CD4-positive, alpha-beta memory T cell (primary cell): ENCODE results near the gene PINLYP. TPM values are rescaled to one million over a fixed set of nuclear protein-coding genes. Genes with fewer than 3 reads are reported as not detected.

Experiments used
- CTCF ChIA-PET: fragments of 350-600 bp; sonication (Branson Sonifier 250); formaldehyde crosslinking; loops from one replicate; lab custom pipeline; 2021; ENCODE audit warnings: inconsistent platforms; ENCODE audit not compliant: partially characterized antibody; lab: Charles Lee
- POLR2A ChIA-PET: fragments of 350-600 bp; sonication (Branson Sonifier 250); formaldehyde crosslinking; loops from one replicate; lab custom pipeline; 2021; ENCODE audit not compliant: partially characterized antibody; lab: Charles Lee
- DNase-seq, 5 donors: peaks; one replicate each; pipeline versions ENCODE4 v3.0.0 to v3.0.0-alpha.2; 2020 to 2022; ENCODE audit warnings: mixed read lengths in 1 of 5
- H3K27ac ChIP-seq: one replicate; pipeline ENCODE4 v1.7.0; 2013; ENCODE audit warnings: low read depth, low read length
- H3K27me3 ChIP-seq: 2 replicates; pipeline ENCODE4 v1.7.0; 2013; ENCODE audit warnings: mild to moderate bottlenecking, low read length, moderate library complexity; ENCODE audit not compliant: insufficient read depth
- H3K36me3 ChIP-seq: 2 replicates; pipeline ENCODE4 v1.7.0; 2013; ENCODE audit warnings: mild to moderate bottlenecking, low read length, moderate library complexity; ENCODE audit not compliant: insufficient read depth
- H3K4me1 ChIP-seq: 2 replicates; pipeline ENCODE4 v1.7.0; 2013; ENCODE audit warnings: mild to moderate bottlenecking, low read length, moderate library complexity; ENCODE audit not compliant: insufficient read depth
- H3K4me3 ChIP-seq, 2 donors: one replicate each; pipeline ENCODE4 v1.7.0; 2013; ENCODE audit warnings: low read length in 2 of 2, mild to moderate bottlenecking in 1 of 2
- H3K9me3 ChIP-seq, 2 donors: one replicate each; pipeline ENCODE4 v1.7.0; 2013; ENCODE audit warnings: low read length in 2 of 2, control low read depth in 1 of 2; ENCODE audit not compliant: control insufficient read depth in 1 of 2
- H3K27ac Mint-ChIP-seq, 7 donors: one replicate each; pipeline ENCODE4 v1.8.0; 2020 to 2021; ENCODE audit warnings: mixed read lengths in 7 of 7, mild to moderate bottlenecking in 6 of 7, inconsistent platforms in 3 of 7, moderate library complexity in 3 of 7
- H3K27me3 Mint-ChIP-seq, 2 donors: one replicate each; pipeline ENCODE4 v1.8.0; 2020 to 2021; ENCODE audit warnings: mixed read lengths in 2 of 2
- H3K36me3 Mint-ChIP-seq, 2 donors: one replicate each; pipeline ENCODE4 v1.8.0; 2020 to 2021; ENCODE audit warnings: mixed read lengths in 2 of 2, inconsistent platforms in 1 of 2, mild to moderate bottlenecking in 1 of 2
- H3K4me1 Mint-ChIP-seq, 4 donors: one replicate each; pipeline ENCODE4 v1.8.0; 2020 to 2021; ENCODE audit warnings: mixed read lengths in 4 of 4, mild to moderate bottlenecking in 1 of 4
- H3K4me3 Mint-ChIP-seq, 8 donors: one replicate each; pipeline ENCODE4 v1.8.0; 2020 to 2021; ENCODE audit warnings: mixed read lengths in 8 of 8, mild to moderate bottlenecking in 7 of 8, moderate library complexity in 6 of 8, inconsistent platforms in 3 of 8
- H3K9me3 Mint-ChIP-seq, 8 donors: one replicate each; pipeline ENCODE4 v1.8.0; 2020 to 2021; ENCODE audit warnings: mixed read lengths in 8 of 8, mild to moderate bottlenecking in 5 of 8, inconsistent platforms in 3 of 8, moderate library complexity in 1 of 8
- intact Hi-C: fragments of 100-400 bp; cut with micrococcal nuclease; formaldehyde crosslinking; loops from one replicate; pipeline ENCODE4 v1.15.1; 2023
- polyA plus RNA-seq, 2 donors: library from polyadenylated mRNA; unstranded; fragments of 300-500 nt; fragmentation: Illumina TruSeq; gene quantifications; one replicate each; pipeline ENCODE4 v1.2.3, GENCODE V29; 2021
- total RNA-seq, 2 experiments: library from RNA; stranded (reverse); gene quantifications; one replicate each; pipeline ENCODE4 v1.2.3, GENCODE V29; 2021

PINLYP gene
- total and polyA plus RNA-seq, 4 experiments from 2014 or later = 0.33 to 1.3 (median 0.84) TPM; not detected in 1

GRCh38 chr19:43607238-43608205 is 31.9 kb downstream of the PINLYP start:
- Histone ChIP-seq H3K27me3 (no peaks in the 10 kb centered on the region), H3K27ac (no peak overlapping the region), H3K36me3 (peaks cover under 1% of the 10 kb centered on the region), H3K9me3 (no peaks in the 10 kb centered on the region), H3K4me3 (no peak overlapping the region), H3K4me1 (no peaks in the 10 kb centered on the region)
- ChIA-PET POLR2A (no interaction called here), CTCF (interaction anchor here (1.0 to 1.5 kb wide), 2 partner anchors 10 to 12 kb away, joined by 3 to 4 read pairs; partner anchors contain the start of gene IRGQ)
- peak overlapping the region in 4 of 7 donors; percentile 23 to 84 (median 53) for H3K27ac Mint-ChIP-seq
- peaks cover 4 to 15% (median 6%) of the 10 kb centered on the region in 4 donors for H3K4me1 Mint-ChIP-seq
- H3K9me3 Mint-ChIP-seq = no peaks in the 10 kb centered on the region
- H3K27me3 Mint-ChIP-seq = no peaks in the 10 kb centered on the region
- no peak overlapping the region for H3K4me3 Mint-ChIP-seq
- no peak for DNase-seq
- intact Hi-C loops = no loop called here
- H3K36me3 Mint-ChIP-seq = peaks cover 14 to 34% of the 10 kb centered on the region in 2 donors

GRCh38 chr19:43609872-43610271 is 34.3 kb downstream of the PINLYP start:
- peaks cover 4 to 18% (median 13%) of the 10 kb centered on the region in 4 donors for H3K4me1 Mint-ChIP-seq
- Histone ChIP-seq H3K27ac (no peak overlapping the region), H3K27me3 (no peaks in the 10 kb centered on the region), H3K4me3 (no peak overlapping the region), H3K9me3 (no peaks in the 10 kb centered on the region), H3K4me1 (no peaks in the 10 kb centered on the region), H3K36me3 (peaks cover 11% of the 10 kb centered on the region)
- H3K27ac Mint-ChIP-seq = peak overlapping the region in 4 of 7 donors; percentile 41 to 59 (median 54)
- H3K9me3 Mint-ChIP-seq = no peaks in the 10 kb centered on the region
- CTCF ChIA-PET = no interaction called here
- H3K4me3 Mint-ChIP-seq = no peak overlapping the region
- intact Hi-C loops = no loop called here
- peaks cover 29 to 46% of the 10 kb centered on the region in 2 donors for H3K36me3 Mint-ChIP-seq
- no peaks in the 10 kb centered on the region for H3K27me3 Mint-ChIP-seq
- DNase-seq = no peak
- POLR2A ChIA-PET = no interaction called here

- Mint-ChIP-seq H3K36me3 (peaks cover 29 to 42% of the 10 kb centered on the region in 2 donors), H3K27ac (peak overlapping the region in 3 of 7 donors; percentile 11 to 69 (median 56)), H3K4me3 (no peak overlapping the region), H3K27me3 (no peaks in the 10 kb centered on the region), H3K4me1 (peaks cover 4 to 18% (median 14%) of the 10 kb centered on the region in 4 donors), H3K9me3 (no peaks in the 10 kb centered on the region)
- intact Hi-C loops = no loop called here
- no peaks in the 10 kb centered on the region for H3K4me1 ChIP-seq
- ChIA-PET POLR2A (no interaction called here), CTCF (no interaction called here)
- H3K9me3 ChIP-seq = no peaks in the 10 kb centered on the region
- H3K4me3 ChIP-seq = no peak overlapping the region
- H3K27me3 ChIP-seq = no peaks in the 10 kb centered on the region
- H3K27ac ChIP-seq = no peak overlapping the region
- H3K36me3 ChIP-seq = peaks cover 11% of the 10 kb centered on the region
- DNase-seq = no peak
Measured at GRCh38 chr19:43610493-43610892, 34.9 kb downstream of the PINLYP start.

GRCh38 chr19:43611788-43612187 is 36.2 kb downstream of the PINLYP start, which contains the start of gene SRRM5:
TSS of gene SRRM5 (plus strand) at chr19:43612088. CDS start at chr19:43612122, 34 bp downstream.
- Histone ChIP-seq H3K27me3 (no peaks in the 10 kb centered on the region), H3K4me1 (peaks cover under 1% of the 10 kb centered on the region), H3K27ac (no peak within 1 kb of the TSS), H3K9me3 (no peaks in the 10 kb centered on the region), H3K36me3 (peaks cover 11% of the 10 kb centered on the region), H3K4me3 (no peak within 1 kb of the TSS)
- Mint-ChIP-seq H3K4me3 (no peak within 1 kb of the TSS), H3K27ac (peak within 1 kb of the TSS in 4 of 7 donors; percentile 5 to 81 (median 60)), H3K4me1 (peaks cover 7 to 22% (median 18%) of the 10 kb centered on the region in 4 donors), H3K9me3 (no peaks in the 10 kb centered on the region), H3K27me3 (no peaks in the 10 kb centered on the region), H3K36me3 (peaks cover 28 to 40% of the 10 kb centered on the region in 2 donors)
- no peak for DNase-seq
- ChIA-PET CTCF (no interaction called here), POLR2A (no interaction called here)
- intact Hi-C loops = no loop called here

- Mint-ChIP-seq H3K9me3 (no peaks in the 10 kb centered on the region), H3K27me3 (no peaks in the 10 kb centered on the region), H3K36me3 (peaks cover 23 to 37% of the 10 kb centered on the region in 2 donors), H3K4me3 (no peak overlapping the region), H3K4me1 (peaks cover 7 to 22% (median 18%) of the 10 kb centered on the region in 4 donors), H3K27ac (peak overlapping the region in 1 of 7 donors; percentile 5)
- Histone ChIP-seq H3K27me3 (no peaks in the 10 kb centered on the region), H3K9me3 (no peaks in the 10 kb centered on the region), H3K4me3 (no peak overlapping the region), H3K36me3 (peaks cover 11% of the 10 kb centered on the region), H3K4me1 (peaks cover 6% of the 10 kb centered on the region), H3K27ac (no peak overlapping the region)
- ChIA-PET POLR2A (no interaction called here), CTCF (no interaction called here)
- no peak for DNase-seq
- intact Hi-C loops = no loop called here
Measured at GRCh38 chr19:43612374-43612773, 36.8 kb downstream of the PINLYP start.

GRCh38 chr19:43616306-43616705 is 40.7 kb downstream of the PINLYP start:
- Mint-ChIP-seq H3K27ac (peak overlapping the region in 1 of 7 donors; percentile 53), H3K27me3 (no peaks in the 10 kb centered on the region), H3K4me1 (peaks cover 14 to 47% (median 31%) of the 10 kb centered on the region in 4 donors), H3K9me3 (no peaks in the 10 kb centered on the region), H3K4me3 (no peak overlapping the region), H3K36me3 (peaks cover 23 to 30% of the 10 kb centered on the region in 2 donors)
- H3K4me1 ChIP-seq = peaks cover 29% of the 10 kb centered on the region
- H3K9me3 ChIP-seq = no peaks in the 10 kb centered on the region
- no peak overlapping the region for H3K4me3 ChIP-seq
- no peak overlapping the region for H3K27ac ChIP-seq
- no peaks in the 10 kb centered on the region for H3K27me3 ChIP-seq
- no peak for DNase-seq
- ChIA-PET POLR2A (interaction anchor here (0.8 kb wide), 1 partner anchor 19 kb away, joined by 4 read pairs; the partner anchor contains the start of gene ZNF576), CTCF (interaction anchor here (1.3 kb wide), 1 partner anchor 22 kb away, joined by 3 read pairs; no protein-coding TSS in a partner anchor)
- intact Hi-C loops = no loop called here
- H3K36me3 ChIP-seq = peaks cover 11% of the 10 kb centered on the region

GRCh38 chr19:43616954-43617353 is 41.4 kb downstream of the PINLYP start:
- POLR2A ChIA-PET = interaction anchor here (0.8 to 1.5 kb wide), 2 partner anchors 20 to 178 kb away, joined by 3 to 4 read pairs; partner anchors contain the start of gene ZNF576

More at GRCh38 chr19:43616954-43617353, 41.4 kb downstream of the PINLYP start:
- no peaks in the 10 kb centered on the region for H3K27me3 Mint-ChIP-seq
- H3K4me3 Mint-ChIP-seq = peak overlapping the region in 2 of 8 donors; percentile 25 to 65
- intact Hi-C loops = no loop called here
- Histone ChIP-seq H3K36me3 (peaks cover 11% of the 10 kb centered on the region), H3K9me3 (no peaks in the 10 kb centered on the region), H3K27ac (no peak overlapping the region), H3K4me3 (no peak overlapping the region), H3K27me3 (no peaks in the 10 kb centered on the region), H3K4me1 (peaks cover 29% of the 10 kb centered on the region)
- peaks cover 12 to 47% (median 29%) of the 10 kb centered on the region in 4 donors for H3K4me1 Mint-ChIP-seq
- no peaks in the 10 kb centered on the region for H3K9me3 Mint-ChIP-seq
- CTCF ChIA-PET = interaction anchor here (1.3 to 1.9 kb wide), 2 partner anchors 22 to 23 kb away, joined by 3 to 8 read pairs; no protein-coding TSS in a partner anchor
- H3K36me3 Mint-ChIP-seq = peaks cover 19 to 25% of the 10 kb centered on the region in 2 donors
- peak overlapping the region in 4 of 7 donors; percentile 17 to 62 (median 53) for H3K27ac Mint-ChIP-seq
- DNase-seq = no peak
